ENCODE results near the gene LNPK.

LNPK gene

DNA sequence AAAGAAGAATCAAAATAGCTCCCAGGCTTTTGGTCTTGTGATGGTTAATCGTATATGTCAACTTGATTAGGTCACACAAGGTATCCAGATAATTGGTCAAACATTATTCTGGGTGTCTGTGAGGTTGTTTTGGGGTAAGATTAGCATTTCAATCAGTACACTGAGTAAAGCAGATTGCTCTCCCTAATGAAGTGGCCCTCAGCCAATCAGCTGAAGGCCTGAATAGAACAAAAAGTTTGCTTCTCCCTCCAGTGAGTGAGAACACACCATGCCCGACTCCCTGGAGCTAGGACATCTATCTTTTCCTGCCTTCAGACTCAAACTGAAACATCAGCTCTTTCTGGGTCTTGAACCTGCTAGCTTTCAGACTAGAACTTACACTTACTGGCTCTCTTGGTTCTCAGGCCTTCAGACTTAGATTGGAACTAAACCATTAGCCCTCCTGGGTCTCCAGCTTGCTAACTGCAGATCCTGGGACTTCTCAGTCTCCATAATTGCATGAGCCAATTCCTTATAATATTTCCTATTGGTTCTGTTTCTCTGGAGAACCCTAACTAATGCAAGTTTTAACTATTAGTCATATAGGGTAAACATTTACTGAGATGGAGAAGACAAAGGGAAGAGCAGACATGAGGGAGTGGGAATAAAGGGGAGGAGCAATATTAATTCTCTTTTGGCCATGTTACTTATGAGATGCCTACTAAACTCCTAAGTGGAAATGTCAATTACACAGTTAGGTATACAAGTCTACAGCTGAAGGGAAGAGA, 25.5 kb downstream of the LNPK start:
- Histone ChIP-seq H3F3A (ENCODE audit: insufficient read depth) (no peaks in the 10 kb centered on the region), H3K4me3 (ENCODE audit: insufficient read depth, low read length, poor library complexity, severe bottlenecking) (no peak overlapping the region), H2AFZ (ENCODE audit: low read depth, low read length, severe bottlenecking) (no peak overlapping the region), H3K27ac (ENCODE audit: low read depth, low read length) (no peak overlapping the region), H3K4me2 (ENCODE audit: low read depth, low read length, poor library complexity, severe bottlenecking) (no peak overlapping the region), H3K36me3 (ENCODE audit: low read length) (peaks cover 3% of the 10 kb centered on the region; the same call in 1 of the 2 replicates), H3K9ac (ENCODE audit: low read length) (no peak overlapping the region), H3K9me2 (replicated peaks; ENCODE audit: insufficient read depth, low read length) (no peaks in the 10 kb centered on the region), H4K20me1 (ENCODE audit: low read depth, low read length) (no peaks in the 10 kb centered on the region), H3K79me2 (ENCODE audit: insufficient read depth, low read length) (no peaks in the 10 kb centered on the region), H3K9me3 (ENCODE audit: insufficient read depth, low read length) (no peaks in the 10 kb centered on the region), H3K27me3 (ENCODE audit: low read length) (no peaks in the 10 kb centered on the region)
- TF ChIP-seq EZH2phosphoT487 (conservative IDR thresholded peaks at IDR 0.05; ENCODE audit: low read length): no peak
- TF ChIP-seq, protein P1, sequence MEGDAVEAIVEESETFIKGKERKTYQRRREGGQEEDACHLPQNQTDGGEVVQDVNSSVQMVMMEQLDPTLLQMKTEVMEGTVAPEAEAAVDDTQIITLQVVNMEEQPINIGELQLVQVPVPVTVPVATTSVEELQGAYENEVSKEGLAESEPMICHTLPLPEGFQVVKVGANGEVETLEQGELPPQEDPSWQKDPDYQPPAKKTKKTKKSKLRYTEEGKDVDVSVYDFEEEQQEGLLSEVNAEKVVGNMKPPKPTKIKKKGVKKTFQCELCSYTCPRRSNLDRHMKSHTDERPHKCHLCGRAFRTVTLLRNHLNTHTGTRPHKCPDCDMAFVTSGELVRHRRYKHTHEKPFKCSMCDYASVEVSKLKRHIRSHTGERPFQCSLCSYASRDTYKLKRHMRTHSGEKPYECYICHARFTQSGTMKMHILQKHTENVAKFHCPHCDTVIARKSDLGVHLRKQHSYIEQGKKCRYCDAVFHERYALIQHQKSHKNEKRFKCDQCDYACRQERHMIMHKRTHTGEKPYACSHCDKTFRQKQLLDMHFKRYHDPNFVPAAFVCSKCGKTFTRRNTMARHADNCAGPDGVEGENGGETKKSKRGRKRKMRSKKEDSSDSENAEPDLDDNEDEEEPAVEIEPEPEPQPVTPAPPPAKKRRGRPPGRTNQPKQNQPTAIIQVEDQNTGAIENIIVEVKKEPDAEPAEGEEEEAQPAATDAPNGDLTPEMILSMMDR (IDR thresholded peaks at IDR 0.05; ENCODE audit: insufficient read depth, low read length, poor library complexity, severe bottlenecking): no peak

DNA sequence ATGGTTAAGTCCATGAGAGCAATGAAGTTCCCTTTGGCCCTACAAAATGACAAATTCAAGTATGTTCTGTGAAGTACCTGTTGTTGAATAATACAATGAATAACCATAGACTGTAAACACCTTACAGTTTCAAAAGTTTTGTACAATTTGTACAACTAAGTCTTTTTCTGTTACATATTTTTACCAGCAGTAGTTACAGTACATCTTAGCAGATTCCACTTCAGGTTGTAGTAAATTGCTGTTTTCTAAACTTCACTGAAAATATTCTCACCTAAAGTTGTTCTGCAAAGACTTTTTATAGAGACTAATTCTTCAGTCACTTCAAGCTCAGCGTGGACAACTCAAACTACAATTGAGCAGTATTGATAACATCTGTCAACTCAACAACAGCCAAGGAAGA, 28.7 kb downstream of the LNPK start:
- H3K79me2 ChIP-seq (ENCODE audit: insufficient read depth, low read length): no peaks in the 10 kb centered on the region
- no peak overlapping the region for H3K9ac ChIP-seq (ENCODE audit: low read length)
- no peak for TF ChIP-seq EZH2phosphoT487 (conservative IDR thresholded peaks at IDR 0.05; ENCODE audit: low read length)
- TF ChIP-seq, protein P1 (IDR thresholded peaks at IDR 0.05; ENCODE audit: insufficient read depth, low read length, poor library complexity, severe bottlenecking): no peak
- H4K20me1 ChIP-seq (ENCODE audit: low read depth, low read length): no peaks in the 10 kb centered on the region
- no peak overlapping the region for H2AFZ ChIP-seq (ENCODE audit: low read depth, low read length, severe bottlenecking)
- H3K36me3 ChIP-seq (ENCODE audit: low read length): no peaks in the 10 kb centered on the region; the same call in 1 of the 2 replicates
- no peaks in the 10 kb centered on the region for H3K9me2 ChIP-seq (replicated peaks; ENCODE audit: insufficient read depth, low read length)
- no peaks in the 10 kb centered on the region for H3F3A ChIP-seq (ENCODE audit: insufficient read depth)
- no peak overlapping the region for H3K4me3 ChIP-seq (ENCODE audit: insufficient read depth, low read length, poor library complexity, severe bottlenecking)
- no peak overlapping the region for H3K27ac ChIP-seq (ENCODE audit: low read depth, low read length)
- H3K9me3 ChIP-seq (ENCODE audit: insufficient read depth, low read length): no peaks in the 10 kb centered on the region
- H3K27me3 ChIP-seq (ENCODE audit: low read length): no peaks in the 10 kb centered on the region
- no peak overlapping the region for H3K4me2 ChIP-seq (ENCODE audit: low read depth, low read length, poor library complexity, severe bottlenecking)

DNA sequence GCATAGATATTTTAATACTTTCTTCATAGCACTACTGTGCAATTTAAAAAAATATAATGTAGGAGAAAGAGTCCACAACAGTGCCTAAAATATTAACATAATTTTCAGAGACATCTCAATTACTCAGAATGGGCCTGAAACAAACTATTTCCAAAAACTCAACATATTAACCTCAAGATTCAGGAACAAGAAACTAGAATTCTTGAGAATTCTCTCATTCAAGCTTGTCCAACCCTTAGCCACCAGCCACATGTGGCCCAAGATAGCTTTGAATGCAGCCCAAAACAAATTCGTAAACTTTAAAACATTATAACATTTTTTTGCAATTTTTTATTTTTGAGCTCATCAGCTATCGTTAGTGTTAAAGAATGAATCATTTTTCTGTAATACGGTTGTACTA, 35.2 kb downstream of the LNPK start:
- Histone ChIP-seq H3K79me2 (ENCODE audit: insufficient read depth, low read length) (no peaks in the 10 kb centered on the region), H3F3A (ENCODE audit: insufficient read depth) (no peaks in the 10 kb centered on the region), H3K4me3 (ENCODE audit: insufficient read depth, low read length, poor library complexity, severe bottlenecking) (no peak overlapping the region), H4K20me1 (ENCODE audit: low read depth, low read length) (no peaks in the 10 kb centered on the region), H2AFZ (ENCODE audit: low read depth, low read length, severe bottlenecking) (no peak overlapping the region), H3K36me3 (ENCODE audit: low read length) (no peaks in the 10 kb centered on the region), H3K4me2 (ENCODE audit: low read depth, low read length, poor library complexity, severe bottlenecking) (no peak overlapping the region), H3K27ac (ENCODE audit: low read depth, low read length) (no peak overlapping the region), H3K9me3 (ENCODE audit: insufficient read depth, low read length) (no peaks in the 10 kb centered on the region), H3K9ac (ENCODE audit: low read length) (no peak overlapping the region), H3K27me3 (ENCODE audit: low read length) (no peaks in the 10 kb centered on the region), H3K9me2 (replicated peaks; ENCODE audit: insufficient read depth, low read length) (no peaks in the 10 kb centered on the region)
- TF ChIP-seq, protein P1 (IDR thresholded peaks at IDR 0.05; ENCODE audit: insufficient read depth, low read length, poor library complexity, severe bottlenecking): no peak
- no peak for TF ChIP-seq EZH2phosphoT487 (conservative IDR thresholded peaks at IDR 0.05; ENCODE audit: low read length)
